Smooth muscle cell (in vitro differentiated cells): ENCODE data around the gene COG6. TPM values are rescaled to one million over a fixed set of nuclear protein-coding genes. Genes with fewer than 3 reads are reported as not detected.

Source experiments
- DNase-seq: peaks from one replicate; lab custom pipeline; 2025; ENCODE audit not compliant: unreplicated experiment; lab: John Stamatoyannopoulos, UW
- H2AFZ ChIP-seq: fragments of 200-600 bp; sonication (generic); 2 replicates; pipeline ENCODE4 v1.6.0; 2016; ENCODE audit warnings: antibody characterized with exemption, low read depth, mild to moderate bottlenecking
- H3F3A ChIP-seq: fragments of 200-600 bp; sonication (generic); 2 replicates; pipeline ENCODE4 v1.6.0; 2017; ENCODE audit warnings: antibody characterized with exemption, low read depth
- H3K27ac ChIP-seq: fragments of 200-600 bp; sonication (generic); 2 replicates; pipeline ENCODE4 v1.5.1; 2016; ENCODE audit warnings: low read depth, mild to moderate bottlenecking
- H3K27me3 ChIP-seq: fragments of 200-600 bp; sonication (generic); 2 replicates; pipeline ENCODE4 v1.6.1; 2016; ENCODE audit warnings: low read depth, mild to moderate bottlenecking
- H3K36me3 ChIP-seq: fragments of 200-600 bp; sonication (generic); 2 replicates; pipeline ENCODE4 v1.5.1; 2016; ENCODE audit warnings: low read depth
- H3K4me1 ChIP-seq: fragments of 200-600 bp; sonication (generic); 2 replicates; pipeline ENCODE4 v1.5.1; 2016; ENCODE audit warnings: low read depth
- H3K4me2 ChIP-seq: fragments of 200-600 bp; sonication (generic); 2 replicates; pipeline ENCODE4 v1.6.0; 2016; ENCODE audit warnings: mild to moderate bottlenecking
- H3K4me3 ChIP-seq: fragments of 200-600 bp; sonication (generic); 2 replicates; pipeline ENCODE4 v1.5.1; 2016; ENCODE audit warnings: mild to moderate bottlenecking
- H3K79me2 ChIP-seq: fragments of 200-600 bp; sonication (generic); 2 replicates; pipeline ENCODE4 v1.6.0; 2016; ENCODE audit warnings: low read depth, mild to moderate bottlenecking
- H3K9ac ChIP-seq: fragments of 200-600 bp; sonication (generic); 2 replicates; pipeline ENCODE4 v1.6.0; 2016; ENCODE audit warnings: low read depth
- H3K9me3 ChIP-seq: fragments of 200-600 bp; sonication (generic); replicated peaks from 2 replicates; pipeline ENCODE4 v1.5.1; 2016; ENCODE audit warnings: low read depth
- H4K20me1 ChIP-seq: fragments of 200-600 bp; sonication (generic); 2 replicates; pipeline ENCODE4 v1.6.0; 2016; ENCODE audit warnings: low read depth
- WGBS: methylation state at CpG from one replicate; pipeline ENCODE4 v1.1.7; 2016; ENCODE audit warnings: low lambda C conversion rate; 5-methylcytosine and 5-hydroxymethylcytosine counted together
- polyA plus RNA-seq: library from polyadenylated mRNA; unstranded; fragments of >200 nt; fragmentation: Nextera tagmentation; extraction: Ambion mirVana; gene quantifications from 2 replicates; pipeline ENCODE4 v1.2.1, GENCODE V29; 2016
- total RNA-seq: library from RNA; depleted of rRNA; stranded (reverse); fragments of >200 nt; gene quantifications from 2 replicates; pipeline ENCODE4 v1.2.3, GENCODE V29; 2014
- TF ChIP-seq, protein P1 (sequence below): fragments of 200-600 bp; sonication (generic); IDR thresholded peaks from 2 replicates; pipeline ENCODE4 v1.5.1; 2017; ENCODE audit warnings: borderline replicate concordance, mild to moderate bottlenecking, antibody characterized with exemption; ENCODE audit not compliant: insufficient read depth, poor library complexity, severe bottlenecking

COG6 gene
- total and polyA plus RNA-seq, 2 experiments from 2014 or later: 42.9 to 84.8 TPM

DNA sequence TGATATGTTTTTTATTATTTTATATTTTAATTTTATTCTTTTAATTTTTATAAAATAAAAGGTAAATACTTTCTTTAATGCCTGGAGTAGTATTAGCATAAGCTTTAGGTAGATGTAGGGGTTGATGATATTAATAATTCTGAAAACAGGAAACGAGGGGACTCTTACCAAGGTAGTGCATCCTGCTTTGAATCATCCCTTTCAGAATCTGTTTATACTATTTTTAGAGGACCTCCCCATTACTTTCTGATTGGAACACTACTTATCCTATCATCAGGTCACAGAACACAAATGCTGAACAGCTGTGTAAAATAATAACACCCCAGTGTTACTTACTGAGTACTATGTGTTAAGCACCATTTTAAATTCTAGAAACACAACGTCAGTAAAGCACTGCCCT, 27.3 kb downstream of the COG6 start:
- no peak overlapping the region for H3K4me3 ChIP-seq
- peaks cover 32% of the 10 kb centered on the region for H3K36me3 ChIP-seq
- no peaks in the 10 kb centered on the region for H3K79me2 ChIP-seq
- H3K4me2 ChIP-seq: no peak overlapping the region
- WGBS: 89% methylated on average over 2 of the region's 2 CpGs
- TF ChIP-seq, protein P1, sequence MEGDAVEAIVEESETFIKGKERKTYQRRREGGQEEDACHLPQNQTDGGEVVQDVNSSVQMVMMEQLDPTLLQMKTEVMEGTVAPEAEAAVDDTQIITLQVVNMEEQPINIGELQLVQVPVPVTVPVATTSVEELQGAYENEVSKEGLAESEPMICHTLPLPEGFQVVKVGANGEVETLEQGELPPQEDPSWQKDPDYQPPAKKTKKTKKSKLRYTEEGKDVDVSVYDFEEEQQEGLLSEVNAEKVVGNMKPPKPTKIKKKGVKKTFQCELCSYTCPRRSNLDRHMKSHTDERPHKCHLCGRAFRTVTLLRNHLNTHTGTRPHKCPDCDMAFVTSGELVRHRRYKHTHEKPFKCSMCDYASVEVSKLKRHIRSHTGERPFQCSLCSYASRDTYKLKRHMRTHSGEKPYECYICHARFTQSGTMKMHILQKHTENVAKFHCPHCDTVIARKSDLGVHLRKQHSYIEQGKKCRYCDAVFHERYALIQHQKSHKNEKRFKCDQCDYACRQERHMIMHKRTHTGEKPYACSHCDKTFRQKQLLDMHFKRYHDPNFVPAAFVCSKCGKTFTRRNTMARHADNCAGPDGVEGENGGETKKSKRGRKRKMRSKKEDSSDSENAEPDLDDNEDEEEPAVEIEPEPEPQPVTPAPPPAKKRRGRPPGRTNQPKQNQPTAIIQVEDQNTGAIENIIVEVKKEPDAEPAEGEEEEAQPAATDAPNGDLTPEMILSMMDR: no peak
- H3K9ac ChIP-seq: no peak overlapping the region
- no peak overlapping the region for H3K27ac ChIP-seq
- H3F3A ChIP-seq: no peaks in the 10 kb centered on the region
- no peak overlapping the region for H2AFZ ChIP-seq
- no peaks in the 10 kb centered on the region for H3K9me3 ChIP-seq
- no peaks in the 10 kb centered on the region for H3K4me1 ChIP-seq
- no peak for DNase-seq
- peaks cover 17% of the 10 kb centered on the region for H4K20me1 ChIP-seq
- H3K27me3 ChIP-seq: no peaks in the 10 kb centered on the region

DNA sequence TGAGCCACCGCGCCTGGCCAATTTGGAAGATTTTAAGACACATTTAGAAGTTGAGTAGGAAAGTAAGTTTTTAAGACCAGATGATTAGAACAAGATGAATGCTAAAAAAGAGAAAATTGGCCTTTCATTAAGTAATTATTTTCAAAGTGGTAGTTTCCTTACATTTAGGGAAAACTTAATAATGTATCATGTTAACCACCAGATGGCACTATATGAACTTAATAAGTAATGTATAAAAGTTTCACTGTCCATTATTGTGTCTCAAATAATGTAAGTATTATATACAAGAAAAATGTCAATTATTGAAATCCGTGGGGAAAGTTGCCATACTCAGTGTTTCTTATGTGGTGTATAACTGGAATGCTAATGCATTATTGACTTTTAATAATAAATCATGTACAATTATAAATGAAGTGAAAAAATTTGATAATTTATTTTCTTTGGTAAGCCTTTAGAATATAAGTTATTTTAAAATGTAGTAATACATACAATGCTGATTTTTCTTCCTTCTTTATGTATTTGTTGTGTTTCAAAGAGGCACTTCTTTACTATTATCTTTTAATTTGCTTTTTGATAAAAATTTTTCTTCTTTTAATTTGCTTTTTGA, 29.2 kb downstream of the COG6 start:
- Histone ChIP-seq H4K20me1 (peaks cover 22% of the 10 kb centered on the region), H3K36me3 (peaks cover 16% of the 10 kb centered on the region), H3K27ac (no peak overlapping the region), H3K79me2 (no peaks in the 10 kb centered on the region), H3K27me3 (no peaks in the 10 kb centered on the region), H3K4me2 (no peak overlapping the region), H3K4me1 (no peaks in the 10 kb centered on the region), H3K9ac (no peak overlapping the region), H3F3A (no peaks in the 10 kb centered on the region), H2AFZ (no peak overlapping the region), H3K9me3 (no peaks in the 10 kb centered on the region), H3K4me3 (no peak overlapping the region)
- no peak for DNase-seq
- 80% methylated on average over 3 of the region's 3 CpGs for WGBS
- TF ChIP-seq, protein P1: peak; percentile 52

DNA sequence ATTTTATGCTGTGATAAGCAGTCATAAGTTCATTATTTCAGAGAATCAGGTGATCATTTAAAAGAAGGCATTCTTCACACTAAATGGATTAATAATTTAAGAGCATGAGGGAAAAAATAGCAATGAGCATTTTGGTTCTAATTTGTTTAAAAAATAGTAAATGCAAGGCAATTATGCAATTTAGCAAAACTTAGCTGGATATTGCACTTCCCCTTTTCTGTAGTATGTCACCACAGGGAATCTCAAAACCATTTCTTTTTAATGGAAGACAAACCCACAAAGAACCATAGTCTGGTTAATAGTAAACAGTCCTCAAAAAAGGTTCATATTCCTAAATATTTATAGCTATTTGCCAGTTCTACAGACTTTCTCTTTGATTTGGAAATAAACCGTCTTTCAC, 30.2 kb downstream of the COG6 start:
- H3K79me2 ChIP-seq: no peaks in the 10 kb centered on the region
- H3K27me3 ChIP-seq: no peaks in the 10 kb centered on the region
- no peaks in the 10 kb centered on the region for H3F3A ChIP-seq
- H3K9me3 ChIP-seq: no peaks in the 10 kb centered on the region
- 95% methylated on average over 1 of the region's 1 CpG for WGBS
- H3K4me3 ChIP-seq: no peak overlapping the region
- no peaks in the 10 kb centered on the region for H3K4me1 ChIP-seq
- H3K9ac ChIP-seq: no peak overlapping the region
- peaks cover 8% of the 10 kb centered on the region for H3K36me3 ChIP-seq
- TF ChIP-seq, protein P1: no peak
- H2AFZ ChIP-seq: no peak overlapping the region
- DNase-seq: no peak
- H3K27ac ChIP-seq: no peak overlapping the region
- peaks cover 19% of the 10 kb centered on the region for H4K20me1 ChIP-seq
- no peak overlapping the region for H3K4me2 ChIP-seq

DNA sequence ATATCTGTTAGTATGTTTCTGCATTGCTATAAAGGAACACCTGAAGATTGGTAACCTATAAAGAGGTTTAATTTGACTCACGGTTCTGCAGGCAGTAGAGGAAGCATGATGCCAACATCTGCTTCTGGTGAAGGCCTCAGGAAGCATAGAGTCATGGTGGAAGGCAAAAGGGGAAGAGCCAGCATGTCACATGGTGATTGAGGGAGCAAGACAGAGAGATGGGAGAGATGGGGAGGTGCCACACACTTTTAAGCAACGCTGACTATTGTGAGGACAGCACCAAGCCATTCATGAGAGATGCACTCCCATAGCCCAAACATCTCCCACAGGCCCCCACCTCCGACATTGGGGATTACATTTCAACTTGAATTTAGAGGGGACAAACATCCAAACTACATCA, 32.8 kb downstream of the COG6 start:
- peak overlapping the region; percentile 51 for H3K4me2 ChIP-seq
- no peak overlapping the region for H2AFZ ChIP-seq
- 80% methylated on average over 3 of the region's 3 CpGs for WGBS
- H3K9ac ChIP-seq: no peak overlapping the region
- H3K79me2 ChIP-seq: no peaks in the 10 kb centered on the region
- no peaks in the 10 kb centered on the region for H3K9me3 ChIP-seq
- H3K27ac ChIP-seq: no peak overlapping the region
- no peak for DNase-seq
- TF ChIP-seq, protein P1: no peak
- H4K20me1 ChIP-seq: peaks cover 27% of the 10 kb centered on the region
- no peaks in the 10 kb centered on the region for H3K4me1 ChIP-seq
- H3K27me3 ChIP-seq: no peaks in the 10 kb centered on the region
- H3K36me3 ChIP-seq: no peaks in the 10 kb centered on the region
- no peak overlapping the region for H3K4me3 ChIP-seq
- no peaks in the 10 kb centered on the region for H3F3A ChIP-seq
